Thyroid gland (tissue), 4 donors: ENCODE results near the gene POPDC2.

ENCODE experiments used
- POLR2A ChIP-seq, 2 donors: fragments of 450-650 bp; IDR thresholded peaks; one replicate each; pipeline ENCODE4 v1.6.1; 2017; ENCODE audit warnings: antibody characterized with exemption in 2 of 2, mild to moderate bottlenecking in 2 of 2, moderate library complexity in 1 of 2
- TF ChIP-seq, protein P1 (sequence below), 6 experiments: fragments of 200-600 bp in 3 of 6; fragments of 450-650 bp in 3 of 6; sonication (generic) in 3 of 6; IDR thresholded peaks; one replicate each; pipeline ENCODE4 v1.5.1; 2016 to 2019; ENCODE audit warnings: antibody characterized with exemption in 6 of 6, mild to moderate bottlenecking in 2 of 6, inconsistent platforms in 1 of 6, moderate library complexity in 1 of 6

DNA sequence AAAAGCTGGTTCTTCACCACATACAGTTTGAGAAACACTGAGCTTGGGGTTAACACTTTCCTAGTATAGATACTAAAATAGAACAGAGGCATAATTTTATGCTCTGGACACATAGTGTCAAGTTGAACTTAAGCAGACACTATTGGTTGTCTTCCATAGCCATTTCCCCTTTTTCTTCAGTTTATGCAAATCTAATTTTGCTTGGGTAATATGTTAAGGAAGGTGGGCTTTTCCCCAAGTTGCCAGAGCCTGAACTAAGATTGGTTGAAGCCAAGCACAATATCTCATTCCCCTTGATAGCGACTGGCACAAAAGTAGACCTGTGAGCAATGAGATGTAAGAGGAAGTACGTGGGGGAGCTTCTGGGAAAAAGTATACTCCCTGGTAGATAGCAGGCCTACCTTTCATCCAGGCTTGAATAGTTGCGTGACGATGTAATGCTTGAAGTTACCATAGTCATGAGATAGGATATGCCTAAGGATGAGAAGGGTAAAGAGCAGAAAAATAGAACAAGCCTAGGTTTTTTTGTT lies 4.5 kb upstream of the POPDC2 start:
- TF ChIP-seq, protein P1, sequence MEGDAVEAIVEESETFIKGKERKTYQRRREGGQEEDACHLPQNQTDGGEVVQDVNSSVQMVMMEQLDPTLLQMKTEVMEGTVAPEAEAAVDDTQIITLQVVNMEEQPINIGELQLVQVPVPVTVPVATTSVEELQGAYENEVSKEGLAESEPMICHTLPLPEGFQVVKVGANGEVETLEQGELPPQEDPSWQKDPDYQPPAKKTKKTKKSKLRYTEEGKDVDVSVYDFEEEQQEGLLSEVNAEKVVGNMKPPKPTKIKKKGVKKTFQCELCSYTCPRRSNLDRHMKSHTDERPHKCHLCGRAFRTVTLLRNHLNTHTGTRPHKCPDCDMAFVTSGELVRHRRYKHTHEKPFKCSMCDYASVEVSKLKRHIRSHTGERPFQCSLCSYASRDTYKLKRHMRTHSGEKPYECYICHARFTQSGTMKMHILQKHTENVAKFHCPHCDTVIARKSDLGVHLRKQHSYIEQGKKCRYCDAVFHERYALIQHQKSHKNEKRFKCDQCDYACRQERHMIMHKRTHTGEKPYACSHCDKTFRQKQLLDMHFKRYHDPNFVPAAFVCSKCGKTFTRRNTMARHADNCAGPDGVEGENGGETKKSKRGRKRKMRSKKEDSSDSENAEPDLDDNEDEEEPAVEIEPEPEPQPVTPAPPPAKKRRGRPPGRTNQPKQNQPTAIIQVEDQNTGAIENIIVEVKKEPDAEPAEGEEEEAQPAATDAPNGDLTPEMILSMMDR (IDR thresholded peaks at IDR 0.05): no peak
- TF ChIP-seq POLR2A (IDR thresholded peaks at IDR 0.05): no peak
